ENCODE data around the gene B4GALT2. TPM values are rescaled to one million over a fixed set of nuclear protein-coding genes. Genes with fewer than 3 reads are reported as not detected.

B4GALT2 gene
- total and polyA plus RNA-seq, 9 of the 15 experiments (the other 6 are each of a cell fraction or from before 2014, with no cell fraction given): 1.3 to 86.8 (median 43.8) TPM

GRCh38 chr1:43968348-43968948 is 10.6 kb upstream of the B4GALT2 start:
- Histone ChIP-seq H3K79me2 (ENCODE audit: control insufficient read depth, insufficient read depth, low read length) (peaks cover 16% of the 10 kb centered on the region), H3K4me3 (no peak overlapping the region), H2AFZ (ENCODE audit: low read depth, low read length) (no peak overlapping the region), H3K36me3 (ENCODE audit: control insufficient read depth, insufficient read depth, low read length) (peaks cover 38% of the 10 kb centered on the region), H3K27ac (ENCODE audit: extremely low read depth, low read depth, low read length) (no peak overlapping the region), H3K9me1 (ENCODE audit: control insufficient read depth, insufficient read depth, low read length) (peaks cover 4% of the 10 kb centered on the region), H3K9me3 (replicated peaks; ENCODE audit: control insufficient read depth, insufficient read depth, low read depth, low read length) (no peaks in the 10 kb centered on the region), H3K9ac (ENCODE audit: insufficient read depth in 1 of 2, low read depth in 2 of 2, low read length in 2 of 2) (no peak overlapping the region), H3K4me1 (replicated peaks in 1 of 2; ENCODE audit: control insufficient read depth in 2 of 2, insufficient read depth in 2 of 2, low read length in 2 of 2) (peaks cover 6 to 25% of the 10 kb centered on the region in 2 experiments; a peak in 4 of 5 replicates), H3K4me2 (ENCODE audit: insufficient read depth, low read length) (no peak overlapping the region), H4K20me1 (replicated peaks; ENCODE audit: control insufficient read depth, insufficient read depth, low read length) (no peaks in the 10 kb centered on the region), H3K27me3 (ENCODE audit: control insufficient read depth in 2 of 2, insufficient read depth in 2 of 2, low read length in 2 of 2) (no peaks in the 10 kb centered on the region)
- in situ Hi-C loops (cut with MboI): no loop called here
- CTCF ChIA-PET (ENCODE audit: low intra/inter-chr PET ratio): no interaction called here
- POLR2A ChIA-PET: interaction anchor here (0.6 to 0.8 kb wide), 2 partner anchors 19 to 33 kb away, joined by 3 read pairs; no protein-coding TSS in a partner anchor
- intact Hi-C loops (cut with micrococcal nuclease): no loop called here
- WGBS (ENCODE audit: insufficient coverage, low coverage, missing lambda C conversion rate): 75% methylated on average over 6 of the region's 6 CpGs
- DNase-seq (ENCODE audit: extremely low read depth in 1 of 4, low spot score in 3 of 4): peak; percentile 68 to 74 (median 72)
- FAIRE-seq: peak; percentile 80
- no TSS peak for BruUV-seq (replicated peaks)
- ATAC-seq: peak; percentile 38
- TF ChIP-seq SRF (CRISPR knock-in tag; IDR thresholded peaks at IDR 0.05) (peak in 1 of 2 experiments; percentile 53; a peak in 1 of 4 replicates), ZBTB43 (CRISPR knock-in tag; IDR thresholded peaks at IDR 0.05) (no peak), FOS (IDR thresholded peaks at IDR 0.05; ENCODE audit: extremely low read depth, insufficient read length) (no peak), RCOR1 (IDR thresholded peaks at IDR 0.05; ENCODE audit: borderline replicate concordance in 1 of 2, low read depth in 2 of 2, low read length in 2 of 2) (peak in 1 of 2 experiments; percentile 52; a peak in 1 of 4 replicates), E2F3 (CRISPR knock-in tag; IDR thresholded peaks at IDR 0.05) (no peak; the same call in 1 of the 2 replicates), USF1 (CRISPR knock-in tag; IDR thresholded peaks at IDR 0.05) (peak; percentile 20; the same call in 1 of the 2 replicates), POU5F1 (IDR thresholded peaks at IDR 0.05; ENCODE audit: borderline replicate concordance, low read depth, low read length, partially characterized antibody) (no peak), NR3C1 (CRISPR knock-in tag; IDR thresholded peaks at IDR 0.05) (no peak), CREBBP (IDR thresholded peaks at IDR 0.05; ENCODE audit: low read depth, low read length) (no peak), PRMT5 (CRISPR knock-in tag; IDR thresholded peaks at IDR 0.05) (peak; percentile 94; the same call in 1 of the 2 replicates), MAFG (tag; conservative IDR thresholded peaks at IDR 0.05) (no peak), MIER1 (IDR thresholded peaks at IDR 0.05; ENCODE audit: low read depth) (peak; percentile 97), ZBTB5 (IDR thresholded peaks at IDR 0.05) (no peak), KLF13 (tag; IDR thresholded peaks at IDR 0.05; ENCODE audit: borderline replicate concordance, low read depth) (no peak), RBM17 (IDR thresholded peaks at IDR 0.05; ENCODE audit: borderline replicate concordance, low read depth, low read length) (no peak), ZNF311 (CRISPR knock-in tag; IDR thresholded peaks at IDR 0.05) (no peak), DMBX1 (CRISPR knock-in tag; IDR thresholded peaks at IDR 0.05; ENCODE audit: borderline replicate concordance) (peak; percentile 63; the same call in 1 of the 2 replicates), ZNF143 (CRISPR knock-in tag; IDR thresholded peaks at IDR 0.05) (peak; percentile 46; the same call in 1 of the 2 replicates), SMAD4 (CRISPR knock-in tag; conservative IDR thresholded peaks at IDR 0.05) (0 out of 2 replicates have a peak, but pooled peaks have one; percentile 33)

All from K562 (cell line).